HEK293 (cell line): Measurements from ENCODE around the gene NFYB.

Experiments used
- CTCF ChIA-PET: fragments of 350-600 bp; formaldehyde crosslinking; extraction: SDS; loops from one replicate; lab custom pipeline; 2021; ENCODE audit warnings: antibody characterized with exemption; lab: Yijun Ruan, JAX
- POLR2A ChIA-PET: fragments of 300-600 bp; formaldehyde crosslinking; extraction: SDS; loops from one replicate; lab custom pipeline; 2020; ENCODE audit warnings: antibody characterized with exemption, inconsistent platforms; lab: Yijun Ruan, JAX
- H3K27ac ChIP-seq: fragments of 200-500 bp; sonication (Bioruptor generic); 2 replicates; pipeline ENCODE4 v1.5.1; 2014; ENCODE audit warnings: low read depth, low read length, control low read depth, inconsistent platforms; ENCODE audit errors: extremely low read depth
- H3K36me3 ChIP-seq, 2 experiments: fragments of 200-500 bp in 1 of 2; sonication (Bioruptor generic) in 1 of 2; 1 replicate in 1 of 2; 2 replicates in 1 of 2; pipeline ENCODE4 v1.5.1; 2014 to 2017; ENCODE audit warnings: inconsistent platforms in 2 of 2, low read length in 2 of 2; ENCODE audit not compliant: control insufficient read depth in 2 of 2, insufficient read depth in 1 of 2
- H3K4me1 ChIP-seq: fragments of 200-500 bp; sonication (Bioruptor generic); 2 replicates; pipeline ENCODE4 v1.5.1; 2014; ENCODE audit warnings: mild to moderate bottlenecking, low read length, inconsistent platforms; ENCODE audit not compliant: control insufficient read depth, insufficient read depth
- H3K4me3 ChIP-seq: 2 replicates; pipeline ENCODE4 v1.5.1; 2011; ENCODE audit warnings: low read depth, mild to moderate bottlenecking, control low read depth, low read length, moderate library complexity
- H3K9me3 ChIP-seq: fragments of 200-500 bp; sonication (Bioruptor generic); 2 replicates; pipeline ENCODE4 v1.5.1; 2014; ENCODE audit warnings: low read depth, low read length, inconsistent platforms; ENCODE audit not compliant: control insufficient read depth, insufficient read depth
- ZNF16 ChIP-seq: fragments of 450-650 bp; formaldehyde crosslinking; IDR thresholded peaks from 2 replicates; pipeline ENCODE4 v1.5.1; 2016; ENCODE audit warnings: low read depth, missing biosample characterization, missing genetic modification characterization
- ZNF366 ChIP-seq: fragments of 450-650 bp; formaldehyde crosslinking; conservative IDR thresholded peaks from 2 replicates; pipeline ENCODE4 v1.5.1; 2016; ENCODE audit warnings: missing biosample characterization, missing genetic modification characterization
- ZNF549 ChIP-seq: fragments of 450-650 bp; IDR thresholded peaks from 2 replicates; pipeline ENCODE4 v1.5.1; 2018; ENCODE audit warnings: missing biosample characterization, missing genetic modification characterization, mild to moderate bottlenecking, inconsistent platforms, moderate library complexity
- ZNF785 ChIP-seq: fragments of 450-650 bp; formaldehyde crosslinking; IDR thresholded peaks from 2 replicates; pipeline ENCODE4 v1.5.1; 2016; ENCODE audit warnings: missing biosample characterization, missing genetic modification characterization
- TF ChIP-seq, protein P1 (sequence below): sonication (generic); formaldehyde crosslinking; IDR thresholded peaks from 2 replicates; pipeline ENCODE4 v1.8.1; 2022; ENCODE audit warnings: mild to moderate bottlenecking, moderate library complexity, missing genetic modification reagents
- TF ChIP-seq, protein P2 (sequence below): fragments of 450-650 bp; formaldehyde crosslinking; IDR thresholded peaks from 2 replicates; pipeline ENCODE4 v1.5.1; 2016; ENCODE audit warnings: missing biosample characterization, missing genetic modification characterization
- TF ChIP-seq, protein P3 (sequence below): fragments of 450-650 bp; formaldehyde crosslinking; conservative IDR thresholded peaks from 2 replicates; pipeline ENCODE4 v1.5.1; 2016; ENCODE audit warnings: low read depth, missing biosample characterization, missing genetic modification characterization

Gene NFYB

DNA sequence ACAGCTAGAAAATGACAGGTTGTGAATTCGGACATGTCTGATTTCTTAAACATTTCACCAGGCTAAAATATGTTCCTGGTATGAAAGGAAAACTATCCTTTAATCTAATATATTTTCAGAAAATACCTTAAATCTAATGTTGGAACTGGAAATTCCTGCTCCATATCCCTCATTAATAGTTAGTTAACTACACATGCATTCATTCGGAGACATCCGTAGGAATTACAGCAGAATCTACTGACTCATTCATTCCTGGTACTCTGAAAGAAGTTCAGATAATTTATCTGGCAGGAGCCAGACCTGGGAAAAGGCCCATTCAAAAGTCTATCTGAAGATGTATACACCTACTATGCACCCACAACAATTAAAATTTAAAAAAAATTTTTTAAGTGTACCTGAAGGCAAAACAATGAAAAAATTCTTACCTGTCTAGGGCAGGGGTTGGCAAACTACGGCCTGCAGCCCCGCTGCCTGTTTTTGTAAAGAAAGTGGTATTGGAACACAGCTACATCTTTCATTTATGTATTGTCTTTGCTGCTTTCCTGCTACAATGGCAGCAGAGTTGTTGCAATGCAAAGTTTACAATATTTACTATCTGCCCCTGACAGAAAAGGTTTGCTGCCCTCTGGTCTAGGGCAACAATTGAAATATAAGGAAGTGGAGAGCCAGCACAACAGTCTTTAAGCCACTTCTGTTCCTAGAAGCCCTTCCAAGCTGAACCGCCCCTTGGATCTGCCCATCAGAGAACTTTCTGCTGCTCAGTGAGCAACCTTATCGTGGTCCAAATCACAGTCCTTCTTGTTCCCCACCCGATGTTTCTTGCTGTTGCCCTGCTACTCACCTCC, 17.9 kb upstream of the NFYB start:
- Histone ChIP-seq H3K36me3 (no peaks in the 10 kb centered on the region), H3K9me3 (no peaks in the 10 kb centered on the region), H3K27ac (no peak overlapping the region), H3K4me3 (no peak overlapping the region), H3K4me1 (no peaks in the 10 kb centered on the region)
- ChIA-PET POLR2A (interaction anchor here (2.8 kb wide), 1 partner anchor 18 kb away, joined by 9 read pairs; the partner anchor contains the start of gene NFYB), CTCF (no interaction called here)
- TF ChIP-seq, protein P1, sequence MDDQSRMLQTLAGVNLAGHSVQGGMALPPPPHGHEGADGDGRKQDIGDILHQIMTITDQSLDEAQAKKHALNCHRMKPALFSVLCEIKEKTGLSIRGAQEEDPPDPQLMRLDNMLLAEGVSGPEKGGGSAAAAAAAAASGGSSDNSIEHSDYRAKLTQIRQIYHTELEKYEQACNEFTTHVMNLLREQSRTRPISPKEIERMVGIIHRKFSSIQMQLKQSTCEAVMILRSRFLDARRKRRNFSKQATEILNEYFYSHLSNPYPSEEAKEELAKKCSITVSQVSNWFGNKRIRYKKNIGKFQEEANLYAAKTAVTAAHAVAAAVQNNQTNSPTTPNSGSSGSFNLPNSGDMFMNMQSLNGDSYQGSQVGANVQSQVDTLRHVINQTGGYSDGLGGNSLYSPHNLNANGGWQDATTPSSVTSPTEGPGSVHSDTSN (CRISPR knock-in tag) = no peak

DNA sequence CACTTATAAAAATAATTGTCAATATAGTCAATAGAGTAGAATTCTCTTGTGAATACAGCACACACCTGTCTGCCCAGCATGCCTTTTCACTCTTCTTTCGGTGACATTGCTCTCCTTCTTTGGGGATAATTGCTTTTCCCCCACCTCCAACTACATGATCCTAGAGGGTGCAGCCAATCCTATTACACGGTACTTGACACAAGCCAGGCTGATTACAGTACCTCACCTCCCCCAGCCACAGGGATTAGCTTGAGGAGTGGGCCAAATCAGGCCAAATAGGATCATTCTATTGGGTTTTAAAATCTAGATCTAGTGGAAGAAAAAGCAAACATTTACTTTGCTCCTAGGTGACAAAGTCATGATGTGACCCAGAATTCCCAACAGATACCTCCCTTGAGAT, 16.8 kb upstream of the NFYB start:
- ChIA-PET CTCF (interaction anchor here (0.6 to 1.0 kb wide), 2 partner anchors 15 to 122 kb away, joined by 3 to 4 read pairs; no protein-coding TSS in a partner anchor), POLR2A (interaction anchor here (2.8 kb wide), 1 partner anchor 17 kb away, joined by 9 read pairs; the partner anchor contains the start of gene NFYB)
- Histone ChIP-seq H3K36me3 (no peaks in the 10 kb centered on the region), H3K4me1 (no peaks in the 10 kb centered on the region), H3K27ac (no peak overlapping the region), H3K4me3 (no peak overlapping the region), H3K9me3 (no peaks in the 10 kb centered on the region)
- no peak for TF ChIP-seq ZNF785
- TF ChIP-seq, protein P2, sequence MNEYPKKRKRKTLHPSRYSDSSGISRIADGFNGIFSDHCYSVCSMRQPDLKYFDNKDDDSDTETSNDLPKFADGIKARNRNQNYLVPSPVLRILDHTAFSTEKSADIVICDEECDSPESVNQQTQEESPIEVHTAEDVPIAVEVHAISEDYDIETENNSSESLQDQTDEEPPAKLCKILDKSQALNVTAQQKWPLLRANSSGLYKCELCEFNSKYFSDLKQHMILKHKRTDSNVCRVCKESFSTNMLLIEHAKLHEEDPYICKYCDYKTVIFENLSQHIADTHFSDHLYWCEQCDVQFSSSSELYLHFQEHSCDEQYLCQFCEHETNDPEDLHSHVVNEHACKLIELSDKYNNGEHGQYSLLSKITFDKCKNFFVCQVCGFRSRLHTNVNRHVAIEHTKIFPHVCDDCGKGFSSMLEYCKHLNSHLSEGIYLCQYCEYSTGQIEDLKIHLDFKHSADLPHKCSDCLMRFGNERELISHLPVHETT (tag by site-specific recombination) = no peak
- TF ChIP-seq, protein P3, sequence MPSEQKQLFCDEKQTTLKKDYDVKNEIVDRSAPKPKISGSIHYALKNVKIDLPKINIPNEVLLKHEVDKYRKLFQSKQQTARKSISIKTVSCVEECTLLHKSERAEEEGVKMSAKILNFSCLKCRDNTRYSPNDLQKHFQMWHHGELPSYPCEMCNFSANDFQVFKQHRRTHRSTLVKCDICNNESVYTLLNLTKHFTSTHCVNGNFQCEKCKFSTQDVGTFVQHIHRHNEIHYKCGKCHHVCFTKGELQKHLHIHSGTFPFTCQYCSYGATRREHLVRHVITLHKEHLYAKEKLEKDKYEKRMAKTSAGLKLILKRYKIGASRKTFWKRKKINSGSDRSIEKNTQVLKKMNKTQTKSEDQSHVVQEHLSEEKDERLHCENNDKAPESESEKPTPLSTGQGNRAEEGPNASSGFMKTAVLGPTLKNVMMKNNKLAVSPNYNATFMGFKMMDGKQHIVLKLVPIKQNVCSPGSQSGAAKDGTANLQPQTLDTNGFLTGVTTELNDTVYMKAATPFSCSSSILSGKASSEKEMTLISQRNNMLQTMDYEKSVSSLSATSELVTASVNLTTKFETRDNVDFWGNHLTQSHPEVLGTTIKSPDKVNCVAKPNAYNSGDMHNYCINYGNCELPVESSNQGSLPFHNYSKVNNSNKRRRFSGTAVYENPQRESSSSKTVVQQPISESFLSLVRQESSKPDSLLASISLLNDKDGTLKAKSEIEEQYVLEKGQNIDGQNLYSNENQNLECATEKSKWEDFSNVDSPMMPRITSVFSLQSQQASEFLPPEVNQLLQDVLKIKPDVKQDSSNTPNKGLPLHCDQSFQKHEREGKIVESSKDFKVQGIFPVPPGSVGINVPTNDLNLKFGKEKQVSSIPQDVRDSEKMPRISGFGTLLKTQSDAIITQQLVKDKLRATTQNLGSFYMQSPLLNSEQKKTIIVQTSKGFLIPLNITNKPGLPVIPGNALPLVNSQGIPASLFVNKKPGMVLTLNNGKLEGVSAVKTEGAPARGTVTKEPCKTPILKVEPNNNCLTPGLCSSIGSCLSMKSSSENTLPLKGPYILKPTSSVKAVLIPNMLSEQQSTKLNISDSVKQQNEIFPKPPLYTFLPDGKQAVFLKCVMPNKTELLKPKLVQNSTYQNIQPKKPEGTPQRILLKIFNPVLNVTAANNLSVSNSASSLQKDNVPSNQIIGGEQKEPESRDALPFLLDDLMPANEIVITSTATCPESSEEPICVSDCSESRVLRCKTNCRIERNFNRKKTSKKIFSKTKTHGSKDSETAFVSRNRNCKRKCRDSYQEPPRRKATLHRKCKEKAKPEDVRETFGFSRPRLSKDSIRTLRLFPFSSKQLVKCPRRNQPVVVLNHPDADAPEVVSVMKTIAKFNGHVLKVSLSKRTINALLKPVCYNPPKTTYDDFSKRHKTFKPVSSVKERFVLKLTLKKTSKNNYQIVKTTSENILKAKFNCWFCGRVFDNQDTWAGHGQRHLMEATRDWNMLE (tag by site-specific recombination) = no peak

DNA sequence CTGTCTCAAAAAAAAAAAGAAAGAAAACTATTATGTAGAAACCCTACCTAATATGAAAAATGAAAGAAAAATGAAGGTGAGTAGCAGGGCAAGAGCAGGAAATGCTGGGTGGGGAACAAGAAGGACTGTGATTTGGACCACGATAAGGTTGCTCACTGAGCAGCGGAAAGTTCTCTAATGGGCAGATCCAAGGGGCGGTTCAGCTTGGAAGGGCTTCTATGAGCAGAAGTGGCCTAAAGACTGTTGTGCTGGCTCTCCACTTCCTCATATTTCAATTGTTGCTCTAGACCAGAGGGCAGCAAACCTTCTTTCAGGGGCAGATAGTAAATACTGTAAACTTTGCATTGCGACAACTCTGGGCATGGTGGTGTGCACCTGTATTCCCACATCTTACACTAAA, 16.3 kb upstream of the NFYB start:
- H3K4me1 ChIP-seq = no peaks in the 10 kb centered on the region
- no peaks in the 10 kb centered on the region for H3K9me3 ChIP-seq
- no peak overlapping the region for H3K27ac ChIP-seq
- TF ChIP-seq ZNF366 (tag by site-specific recombination) (no peak), ZNF549 (no peak)
- TF ChIP-seq, all 188 proteins: peak for 0
- POLR2A ChIA-PET = interaction anchor here (2.8 kb wide), 1 partner anchor 16 kb away, joined by 9 read pairs; the partner anchor contains the start of gene NFYB
- CTCF ChIA-PET = interaction anchor here (0.6 to 1.0 kb wide), 2 partner anchors 15 to 121 kb away, joined by 3 to 4 read pairs; no protein-coding TSS in a partner anchor
- Histone ChIP-seq H3K4me3 (no peak overlapping the region), H3K36me3 (no peaks in the 10 kb centered on the region)

DNA sequence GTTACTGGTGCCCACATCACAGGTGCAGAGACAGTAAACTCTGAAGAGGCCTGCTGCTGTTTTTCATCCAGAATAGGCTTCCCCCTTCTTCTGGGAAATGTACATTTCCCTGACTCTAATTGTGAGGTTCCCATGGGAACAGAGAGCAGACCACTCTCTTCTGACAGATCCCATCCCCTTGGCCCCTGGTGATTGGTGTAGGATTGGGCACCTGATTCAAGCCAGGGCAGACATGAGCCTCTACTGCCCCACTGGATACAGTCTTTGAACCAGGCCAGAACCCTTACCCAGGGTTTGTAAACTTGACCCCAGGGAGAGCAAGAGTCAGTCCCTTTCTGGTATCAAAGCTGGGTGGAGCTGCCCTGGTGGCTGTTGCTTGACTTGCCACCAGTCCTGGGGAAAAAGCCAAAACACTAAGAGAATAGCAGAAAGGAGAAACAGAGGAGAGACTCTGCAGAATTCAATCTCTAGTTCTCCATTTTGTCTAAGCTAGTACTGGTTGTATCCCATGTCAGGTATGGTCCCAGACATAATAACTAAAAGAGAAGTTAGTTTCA, 14.8 kb upstream of the NFYB start:
- ChIA-PET POLR2A (no interaction called here), CTCF (interaction anchor here (1.2 kb wide), 1 partner anchor 14 kb away, joined by 4 read pairs; no protein-coding TSS in a partner anchor)
- Histone ChIP-seq H3K4me1 (no peaks in the 10 kb centered on the region), H3K4me3 (no peak overlapping the region), H3K36me3 (no peaks in the 10 kb centered on the region), H3K27ac (no peak overlapping the region), H3K9me3 (no peaks in the 10 kb centered on the region)
- TF ChIP-seq ZNF16 (tag by site-specific recombination) = no peak
